ENCODE results near the gene LTBP2.

The LTBP2 gene

GRCh38 chr14:74571441-74571841, 40.6 kb downstream of the LTBP2 start:
- no peak for DNase-seq

GRCh38 chr14:74570696-74571095, 41.3 kb downstream of the LTBP2 start:
- DNase-seq: no peak

GRCh38 chr14:74569806-74570591, 42.0 kb downstream of the LTBP2 start:
- DNase-seq: no peak

GRCh38 chr14:74569387-74569786, 42.6 kb downstream of the LTBP2 start:
- DNase-seq: no peak

- no peak for DNase-seq
Observed at GRCh38 chr14:74568911-74569310, 43.1 kb downstream of the LTBP2 start.

- no peak for DNase-seq
Observed at GRCh38 chr14:74568380-74568649, 43.7 kb downstream of the LTBP2 start.

- DNase-seq: no peak
Observed at GRCh38 chr14:74567646-74568379, 44.2 kb downstream of the LTBP2 start.

GRCh38 chr14:74567219-74567618, 44.8 kb downstream of the LTBP2 start:
- no peak for DNase-seq

- DNase-seq: no peak
Observed at GRCh38 chr14:74566174-74567141, 45.6 kb downstream of the LTBP2 start.

GRCh38 chr14:74563586-74564159, 48.4 kb downstream of the LTBP2 start:
- no peak for DNase-seq

GRCh38 chr14:74563233-74563585, 48.8 kb downstream of the LTBP2 start:
- DNase-seq: no peak

- DNase-seq: no peak
Observed at GRCh38 chr14:74562515-74563232, 49.4 kb downstream of the LTBP2 start.

- no peak for DNase-seq
Observed at GRCh38 chr14:74558655-74559054, 53.4 kb downstream of the LTBP2 start.

GRCh38 chr14:74557691-74558090, 54.3 kb downstream of the LTBP2 start:
- no peak for DNase-seq

- DNase-seq: no peak
Observed at GRCh38 chr14:74555476-74556050, 56.5 kb downstream of the LTBP2 start.

GRCh38 chr14:74554742-74555362, 57.2 kb downstream of the LTBP2 start:
- DNase-seq: no peak

GRCh38 chr14:74552623-74553022, 59.4 kb downstream of the LTBP2 start:
- no peak for DNase-seq

GRCh38 chr14:74551431-74552371, 60.3 kb downstream of the LTBP2 start:
- no peak for DNase-seq

GRCh38 chr14:74551001-74551400, 61.0 kb downstream of the LTBP2 start:
- DNase-seq: no peak

GRCh38 chr14:74550071-74550470, 62.0 kb downstream of the LTBP2 start:
- no peak for DNase-seq

Measured in T-helper 1 cell (primary cell).